ENCODE results near the gene ENSA. TPM values are rescaled to one million over a fixed set of nuclear protein-coding genes. Genes with fewer than 3 reads are reported as not detected.

ENSA gene
- total RNA-seq, 1 experiment from 2014 or later, result 276 TPM

DNA sequence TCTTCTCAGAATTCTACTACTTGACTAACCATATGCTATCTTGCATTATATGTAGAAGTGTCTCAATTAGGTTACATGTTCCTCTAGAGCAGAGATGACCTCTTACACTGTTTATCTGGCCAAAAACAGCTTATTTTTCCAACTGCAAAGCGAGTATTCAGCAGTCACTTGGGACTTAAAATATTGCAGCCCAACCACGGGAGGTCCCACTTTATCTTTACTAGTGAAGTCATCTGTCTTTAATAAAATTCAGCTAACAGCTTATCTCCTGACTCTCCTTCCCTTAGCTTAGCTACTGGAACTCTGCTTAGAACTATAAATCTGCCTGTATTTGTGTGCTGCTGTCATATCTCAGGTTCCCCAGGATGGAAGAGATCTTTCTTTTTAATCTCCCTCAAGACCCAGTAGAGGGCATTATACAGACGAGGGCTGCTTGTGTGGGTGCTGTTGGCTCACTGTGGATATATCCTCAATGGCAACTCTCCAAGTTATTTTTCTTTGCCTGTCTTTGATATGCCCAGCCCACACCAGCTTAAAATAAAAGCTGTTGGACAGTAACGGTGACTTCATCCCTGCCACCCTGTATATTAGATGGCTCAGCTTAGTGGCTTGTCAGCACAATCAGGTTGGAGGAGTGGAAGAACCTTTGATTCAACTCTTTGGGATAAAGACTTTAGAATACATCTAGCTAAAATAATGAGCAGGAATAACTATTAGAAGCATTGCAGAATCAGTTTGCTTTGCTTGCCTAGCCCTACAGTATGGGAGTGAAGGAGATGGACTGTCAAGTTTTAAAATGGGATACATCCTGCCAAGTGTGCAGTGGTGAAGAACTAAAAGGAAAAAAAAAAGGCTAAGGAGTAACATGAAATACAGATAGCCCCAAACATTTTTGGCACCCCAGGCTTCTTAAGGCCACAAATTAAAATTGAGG is 9.6 kb downstream of the ENSA start:
- Mint-ChIP-seq H3K27ac (ENCODE audit: unreplicated experiment) (peak overlapping the region; percentile 69), H3K27me3 (ENCODE audit: unreplicated experiment) (no peaks in the 10 kb centered on the region), H3K4me1 (ENCODE audit: low read depth, unreplicated experiment) (peaks cover 74% of the 10 kb centered on the region), H3K4me3 (ENCODE audit: low read depth, unreplicated experiment) (no peak overlapping the region), H3K9me3 (ENCODE audit: low read depth, unreplicated experiment) (no peaks in the 10 kb centered on the region), H3K36me3 (ENCODE audit: insufficient read depth, unreplicated experiment) (peaks cover 82% of the 10 kb centered on the region)
- CTCF ChIA-PET, result interaction anchor here (0.7 to 1.6 kb wide), 5 partner anchors 10 to 193 kb away, joined by 3 to 8 read pairs (median 3); partner anchors contain the start of genes ENSA, GOLPH3L and MCL1
- intact Hi-C loops (cut with micrococcal nuclease; ENCODE audit: unreplicated experiment), result loop anchor here (2.0 to 10.0 kb wide), 4 partner anchors 43 to 192 kb away; partner anchors contain the start of gene GOLPH3L
- BruUV-seq (replicated peaks), result no TSS peak
- peak; percentile 43 for DNase-seq
- TF ChIP-seq, protein P1, sequence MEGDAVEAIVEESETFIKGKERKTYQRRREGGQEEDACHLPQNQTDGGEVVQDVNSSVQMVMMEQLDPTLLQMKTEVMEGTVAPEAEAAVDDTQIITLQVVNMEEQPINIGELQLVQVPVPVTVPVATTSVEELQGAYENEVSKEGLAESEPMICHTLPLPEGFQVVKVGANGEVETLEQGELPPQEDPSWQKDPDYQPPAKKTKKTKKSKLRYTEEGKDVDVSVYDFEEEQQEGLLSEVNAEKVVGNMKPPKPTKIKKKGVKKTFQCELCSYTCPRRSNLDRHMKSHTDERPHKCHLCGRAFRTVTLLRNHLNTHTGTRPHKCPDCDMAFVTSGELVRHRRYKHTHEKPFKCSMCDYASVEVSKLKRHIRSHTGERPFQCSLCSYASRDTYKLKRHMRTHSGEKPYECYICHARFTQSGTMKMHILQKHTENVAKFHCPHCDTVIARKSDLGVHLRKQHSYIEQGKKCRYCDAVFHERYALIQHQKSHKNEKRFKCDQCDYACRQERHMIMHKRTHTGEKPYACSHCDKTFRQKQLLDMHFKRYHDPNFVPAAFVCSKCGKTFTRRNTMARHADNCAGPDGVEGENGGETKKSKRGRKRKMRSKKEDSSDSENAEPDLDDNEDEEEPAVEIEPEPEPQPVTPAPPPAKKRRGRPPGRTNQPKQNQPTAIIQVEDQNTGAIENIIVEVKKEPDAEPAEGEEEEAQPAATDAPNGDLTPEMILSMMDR (IDR thresholded peaks at IDR 0.05; ENCODE audit: unreplicated experiment), result no peak

DNA sequence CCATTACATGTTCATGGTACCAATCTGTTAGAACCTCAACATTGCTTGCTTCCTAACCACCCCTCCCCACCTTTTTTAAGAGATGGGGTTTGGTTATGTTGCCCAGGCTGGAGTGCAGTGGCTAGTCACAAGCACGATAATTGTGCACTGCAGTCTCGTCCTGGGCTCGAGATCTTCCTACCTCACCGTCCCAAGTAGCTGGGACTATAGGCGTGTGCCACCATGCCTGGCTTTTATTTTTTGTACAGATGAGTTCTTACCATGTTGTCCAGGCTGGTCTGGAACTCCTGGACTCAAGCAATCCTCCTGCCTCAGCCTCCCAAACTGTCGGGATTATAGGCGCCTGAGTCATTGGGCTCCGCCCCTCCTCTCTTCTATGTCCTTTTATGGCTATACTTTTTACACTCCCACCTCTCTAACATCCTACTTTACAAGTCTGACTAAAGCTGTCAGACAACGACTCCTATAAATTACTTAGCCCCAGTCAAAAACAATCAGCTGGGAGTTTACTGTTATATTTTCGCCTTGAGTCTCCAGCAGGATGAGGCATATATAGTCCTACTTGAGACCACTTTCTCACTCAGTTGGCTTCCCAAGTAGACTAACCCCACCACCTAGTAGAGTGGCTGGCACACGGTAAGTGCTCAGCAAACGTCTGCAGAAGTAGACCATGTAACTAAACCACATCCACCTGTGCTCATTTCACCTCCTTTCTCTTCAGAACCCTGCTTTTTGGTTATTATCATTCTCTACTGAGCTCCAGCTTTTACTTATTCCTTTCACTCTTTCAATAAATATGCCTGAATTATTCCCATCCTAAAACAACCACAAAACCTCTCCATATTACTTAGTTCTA is 13.8 kb downstream of the ENSA start:
- CTCF ChIA-PET, result interaction anchor here (2.1 kb wide), 1 partner anchor 36 kb away, joined by 6 read pairs; the partner anchor contains the start of gene MCL1
- Mint-ChIP-seq H3K36me3 (ENCODE audit: insufficient read depth, unreplicated experiment) (peaks cover 77% of the 10 kb centered on the region), H3K4me3 (ENCODE audit: low read depth, unreplicated experiment) (peak overlapping the region; percentile 31), H3K4me1 (ENCODE audit: low read depth, unreplicated experiment) (peaks cover 78% of the 10 kb centered on the region), H3K27me3 (ENCODE audit: unreplicated experiment) (no peaks in the 10 kb centered on the region), H3K27ac (ENCODE audit: unreplicated experiment) (peak overlapping the region; percentile 90), H3K9me3 (ENCODE audit: low read depth, unreplicated experiment) (no peaks in the 10 kb centered on the region)
- no TSS peak for BruUV-seq (replicated peaks)
- DNase-seq, result peak; percentile 20
- TF ChIP-seq, protein P1 (IDR thresholded peaks at IDR 0.05; ENCODE audit: unreplicated experiment), result no peak
- intact Hi-C loops (cut with micrococcal nuclease; ENCODE audit: unreplicated experiment), result no loop called here

DNA sequence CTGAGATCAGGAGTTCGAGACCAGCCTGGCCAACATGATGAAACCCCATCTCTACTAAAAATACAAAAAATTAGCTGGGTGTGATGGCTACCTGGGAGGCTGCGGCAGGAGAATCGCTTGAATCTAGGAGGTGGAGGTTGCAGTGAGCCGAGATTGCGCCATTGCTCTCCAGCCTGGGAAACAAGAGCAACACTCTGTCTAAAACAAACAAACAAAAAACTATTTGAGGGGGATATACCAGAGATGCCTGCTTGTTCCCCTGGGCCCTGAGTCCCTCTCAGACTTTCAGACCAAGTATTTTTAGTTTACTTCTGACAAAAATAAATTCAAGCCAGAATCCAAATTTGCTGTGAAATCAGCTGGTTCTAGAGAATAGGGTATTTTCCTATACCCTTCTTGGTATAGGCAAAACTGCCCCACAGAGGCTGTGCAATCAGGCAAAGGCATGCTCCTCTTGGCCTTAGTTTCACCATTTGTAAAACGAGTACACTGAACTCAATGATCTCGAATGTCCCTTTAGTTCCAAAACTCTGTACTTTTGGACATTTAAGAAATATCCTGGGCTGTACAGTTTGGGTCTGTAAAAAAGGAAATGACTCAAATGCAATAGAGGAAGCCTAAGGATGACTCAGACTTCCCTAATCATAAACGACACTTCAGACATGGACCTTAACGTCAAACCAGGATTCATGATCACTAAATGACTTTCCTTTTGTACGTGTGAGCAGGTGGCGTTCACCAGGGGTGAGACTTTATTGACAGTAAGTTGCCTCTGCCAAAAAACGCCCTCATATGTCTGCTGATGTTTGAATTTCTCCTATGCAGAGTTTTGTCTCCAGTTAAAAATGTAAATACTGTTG is 16.1 kb downstream of the ENSA start:
- TF ChIP-seq, protein P1 (IDR thresholded peaks at IDR 0.05; ENCODE audit: unreplicated experiment), result no peak
- no peaks in the 10 kb centered on the region for H3K27me3 Mint-ChIP-seq (ENCODE audit: unreplicated experiment)
- H3K4me3 Mint-ChIP-seq (ENCODE audit: low read depth, unreplicated experiment), result peak overlapping the region; percentile 33
- H3K9me3 Mint-ChIP-seq (ENCODE audit: low read depth, unreplicated experiment), result no peaks in the 10 kb centered on the region
- H3K4me1 Mint-ChIP-seq (ENCODE audit: low read depth, unreplicated experiment), result peaks cover 75% of the 10 kb centered on the region
- CTCF ChIA-PET, result interaction anchor here (0.7 to 1.2 kb wide), 8 partner anchors 9 to 200 kb away, joined by 3 to 7 read pairs (median 3); partner anchors contain the start of gene MCL1
- DNase-seq, result peak; percentile 45
- peak overlapping the region; percentile 90 for H3K27ac Mint-ChIP-seq (ENCODE audit: unreplicated experiment)
- intact Hi-C loops (cut with micrococcal nuclease; ENCODE audit: unreplicated experiment), result no loop called here
- TSS peak; percentile 8 for BruUV-seq (replicated peaks)
- peaks cover 81% of the 10 kb centered on the region for H3K36me3 Mint-ChIP-seq (ENCODE audit: insufficient read depth, unreplicated experiment)
